GM10266 (cell line): Measurements from ENCODE around the gene THAP11.

Experiments
- DNase-seq: peaks from one replicate; pipeline ENCODE4 v3.0.0; 2012; ENCODE audit errors: extremely low spot score
- TF ChIP-seq, protein P1 (sequence below): IDR thresholded peaks from 2 replicates; pipeline ENCODE4 v1.5.1; 2012; ENCODE audit warnings: mild to moderate bottlenecking, low read depth; ENCODE audit not compliant: control insufficient read depth, insufficient read depth; ENCODE audit errors: missing control alignments

Gene THAP11

GRCh38 chr16:67804853-67805542, 37.1 kb upstream of the THAP11 start:
- DNase-seq, result no peak
- TF ChIP-seq, protein P1, sequence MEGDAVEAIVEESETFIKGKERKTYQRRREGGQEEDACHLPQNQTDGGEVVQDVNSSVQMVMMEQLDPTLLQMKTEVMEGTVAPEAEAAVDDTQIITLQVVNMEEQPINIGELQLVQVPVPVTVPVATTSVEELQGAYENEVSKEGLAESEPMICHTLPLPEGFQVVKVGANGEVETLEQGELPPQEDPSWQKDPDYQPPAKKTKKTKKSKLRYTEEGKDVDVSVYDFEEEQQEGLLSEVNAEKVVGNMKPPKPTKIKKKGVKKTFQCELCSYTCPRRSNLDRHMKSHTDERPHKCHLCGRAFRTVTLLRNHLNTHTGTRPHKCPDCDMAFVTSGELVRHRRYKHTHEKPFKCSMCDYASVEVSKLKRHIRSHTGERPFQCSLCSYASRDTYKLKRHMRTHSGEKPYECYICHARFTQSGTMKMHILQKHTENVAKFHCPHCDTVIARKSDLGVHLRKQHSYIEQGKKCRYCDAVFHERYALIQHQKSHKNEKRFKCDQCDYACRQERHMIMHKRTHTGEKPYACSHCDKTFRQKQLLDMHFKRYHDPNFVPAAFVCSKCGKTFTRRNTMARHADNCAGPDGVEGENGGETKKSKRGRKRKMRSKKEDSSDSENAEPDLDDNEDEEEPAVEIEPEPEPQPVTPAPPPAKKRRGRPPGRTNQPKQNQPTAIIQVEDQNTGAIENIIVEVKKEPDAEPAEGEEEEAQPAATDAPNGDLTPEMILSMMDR, result no peak

GRCh38 chr16:67805718-67806427, 36.2 kb upstream of the THAP11 start:
- no peak for DNase-seq
- TF ChIP-seq, protein P1, result no peak

GRCh38 chr16:67806428-67807147, 35.5 kb upstream of the THAP11 start, which contains the start of the genes RANBP10 and TSNAXIP1:
TSS of gene RANBP10 (minus strand) at chr16:67806560. CDS start at chr16:67806536, 24 bp downstream.
TSS of gene TSNAXIP1 (plus strand) at chr16:67806889. CDS start at chr16:67807150, 261 bp downstream.
- TF ChIP-seq, protein P1, result no peak
- peak; percentile 95 for DNase-seq

DNA sequence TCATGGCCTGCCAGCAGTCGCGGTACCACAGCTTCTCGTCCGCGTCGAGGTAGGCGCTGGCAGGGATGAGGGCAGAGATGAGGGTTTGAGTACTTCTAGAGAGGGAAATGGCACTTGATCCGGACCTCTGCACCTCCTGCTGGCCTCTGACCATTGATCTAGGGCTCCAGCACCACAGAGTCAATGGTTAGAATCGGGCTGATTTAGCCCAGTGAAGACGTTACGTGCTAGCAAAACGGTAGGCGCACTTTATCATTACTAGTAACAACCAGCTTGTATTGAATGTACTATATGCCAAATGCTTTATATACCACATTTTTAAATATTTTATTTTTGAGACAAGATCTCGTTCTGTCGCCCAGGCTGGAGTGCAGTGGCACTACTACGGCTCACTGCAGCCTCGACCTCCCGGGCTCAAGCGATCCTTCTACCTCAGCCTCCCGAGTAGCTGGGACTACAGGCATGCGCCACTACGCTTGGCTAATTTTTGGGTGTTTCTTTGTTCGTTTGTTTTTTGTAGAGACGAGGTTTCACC, 34.9 kb upstream of the THAP11 start:
- TF ChIP-seq, protein P1, result peak; percentile 12
- no peak for DNase-seq

DNA sequence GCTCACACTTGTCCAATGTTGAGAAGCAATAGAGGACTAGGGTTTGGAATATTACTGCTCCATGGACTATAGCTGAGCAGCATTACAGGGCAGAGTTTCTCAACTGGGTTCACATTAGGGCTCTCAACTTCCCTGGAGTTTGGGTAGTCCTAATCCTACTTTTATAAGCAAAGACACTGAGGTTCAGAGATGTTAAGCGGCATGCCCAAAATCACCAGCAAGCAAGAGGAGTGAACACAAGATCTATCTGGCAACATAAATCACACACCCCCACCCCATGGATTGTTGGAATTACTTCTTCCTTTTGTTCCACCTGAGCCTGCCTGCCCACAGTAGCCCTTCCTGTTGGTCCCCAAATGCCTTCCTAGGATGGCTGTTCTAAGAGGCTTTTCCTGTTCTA, 30.2 kb upstream of the THAP11 start:
- DNase-seq, result no peak
- TF ChIP-seq, protein P1, result no peak

- DNase-seq, result no peak
- TF ChIP-seq, protein P1, result no peak
Measured at GRCh38 chr16:67814567-67814966, 27.6 kb upstream of the THAP11 start.
